Neural progenitor cell (in vitro differentiated cells): ENCODE data around the gene RNF214. TPM values are rescaled to one million over a fixed set of nuclear protein-coding genes. Genes with fewer than 3 reads are reported as not detected.
"Not testable (repeated sequence)": the region's sequence is repeated elsewhere in the genome, so short reads cannot be mapped to it uniquely, and the experiment has no call there.

Experiments used
- DNase-seq: peaks from one replicate; pipeline ENCODE4 v3.0.0-alpha.2; 2016; ENCODE audit warnings: low spot score
- H2AFZ ChIP-seq: fragments of 200-600 bp; sonication (generic); replicated peaks from 2 replicates; pipeline ENCODE4 v1.6.1; 2016; ENCODE audit warnings: antibody characterized with exemption
- H3F3A ChIP-seq: fragments of 200-600 bp; sonication (generic); 2 replicates; pipeline ENCODE4 v1.6.1; 2016; ENCODE audit warnings: antibody characterized with exemption, low read depth
- H3K27ac ChIP-seq: fragments of 200-600 bp; sonication (generic); 2 replicates; pipeline ENCODE4 v1.5.1; 2016; ENCODE audit warnings: mild to moderate bottlenecking
- H3K27me3 ChIP-seq: fragments of 200-600 bp; sonication (generic); 2 replicates; pipeline ENCODE4 v1.6.1; 2016; ENCODE audit warnings: mild to moderate bottlenecking, moderate library complexity
- H3K36me3 ChIP-seq: fragments of 200-600 bp; sonication (generic); 2 replicates; pipeline ENCODE4 v1.5.1; 2016
- H3K4me1 ChIP-seq: fragments of 200-600 bp; sonication (generic); 2 replicates; pipeline ENCODE4 v1.6.1; 2016; ENCODE audit warnings: mixed run types
- H3K4me2 ChIP-seq: fragments of 200-600 bp; sonication (generic); 2 replicates; pipeline ENCODE4 v1.6.1; 2016
- H3K4me3 ChIP-seq: fragments of 200-600 bp; sonication (generic); 2 replicates; pipeline ENCODE4 v1.5.1; 2016
- H3K79me2 ChIP-seq: fragments of 200-600 bp; sonication (generic); 2 replicates; pipeline ENCODE4 v1.6.1; 2016; ENCODE audit warnings: low read depth
- H3K9ac ChIP-seq: fragments of 200-600 bp; sonication (generic); 2 replicates; pipeline ENCODE4 v1.6.1; 2016
- H3K9me3 ChIP-seq: fragments of 200-600 bp; sonication (generic); 2 replicates; pipeline ENCODE4 v1.5.1; 2016; ENCODE audit warnings: low read depth
- H4K20me1 ChIP-seq: fragments of 200-600 bp; sonication (generic); 2 replicates; pipeline ENCODE4 v1.6.1; 2016; ENCODE audit warnings: low read depth
- H3K27ac Mint-ChIP-seq: 3 replicates; pipeline ENCODE4 v1.8.0; 2021; ENCODE audit warnings: mixed read lengths
- H3K27me3 Mint-ChIP-seq: 2 replicates; pipeline ENCODE4 v1.8.0; 2022; ENCODE audit warnings: low read depth, mild to moderate bottlenecking, inconsistent platforms, moderate library complexity, mixed read lengths; ENCODE audit not compliant: insufficient read depth
- H3K36me3 Mint-ChIP-seq: 3 replicates; pipeline ENCODE4 v1.8.0; 2021; ENCODE audit warnings: mixed read lengths
- H3K4me1 Mint-ChIP-seq: 3 replicates; pipeline ENCODE4 v1.8.0; 2021; ENCODE audit warnings: mixed read lengths
- H3K4me3 Mint-ChIP-seq: 3 replicates; pipeline ENCODE4 v1.8.0; 2021; ENCODE audit warnings: mild to moderate bottlenecking, moderate library complexity, mixed read lengths
- H3K9me3 Mint-ChIP-seq: 3 replicates; pipeline ENCODE4 v1.8.0; 2020; ENCODE audit warnings: mixed read lengths
- EZH2 ChIP-seq: fragments of 200-600 bp; sonication (generic); IDR thresholded peaks from 2 replicates; pipeline ENCODE4 v1.6.1; 2017; ENCODE audit warnings: antibody characterized with exemption, mild to moderate bottlenecking, moderate library complexity
- EZH2phosphoT487 ChIP-seq: fragments of 200-600 bp; sonication (generic); IDR thresholded peaks from 2 replicates; pipeline ENCODE4 v1.6.1; 2017; ENCODE audit warnings: antibody characterized with exemption
- total RNA-seq: library from RNA; depleted of rRNA; stranded (reverse); fragments of >200 nt; gene quantifications from 2 replicates; pipeline ENCODE4 v1.2.3, GENCODE V29; 2015; ENCODE audit warnings: low replicate concordance
- TF ChIP-seq, protein P1 (sequence below): fragments of 200-600 bp; sonication (generic); IDR thresholded peaks from 2 replicates; pipeline ENCODE4 v1.5.1; 2017; ENCODE audit warnings: antibody characterized with exemption, mild to moderate bottlenecking

The RNF214 gene
- total RNA-seq, 1 donor from 2014 or later, result 43.6 TPM

DNA sequence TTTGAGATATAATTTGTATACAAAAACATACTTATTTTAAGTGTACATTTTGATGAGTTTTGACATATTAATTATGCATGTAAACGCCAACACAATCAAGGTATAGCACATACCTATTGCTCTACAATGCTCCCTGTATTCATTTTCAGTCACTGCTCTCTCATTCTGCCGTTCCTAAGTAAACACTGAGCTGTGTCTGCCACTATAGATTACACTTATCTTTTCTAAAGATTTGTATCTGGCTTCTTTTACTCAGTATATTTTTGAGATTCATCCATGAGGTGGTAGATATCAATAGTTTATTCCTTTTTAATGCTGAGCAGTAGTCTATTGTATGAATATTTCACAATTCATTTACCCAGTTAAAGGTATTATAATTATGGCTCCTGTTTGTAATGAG is 33.3 kb downstream of the RNF214 start:
- H3K9me3 Mint-ChIP-seq, result no peaks in the 10 kb centered on the region
- TF ChIP-seq EZH2phosphoT487 (no peak), EZH2 (no peak)
- TF ChIP-seq, protein P1, sequence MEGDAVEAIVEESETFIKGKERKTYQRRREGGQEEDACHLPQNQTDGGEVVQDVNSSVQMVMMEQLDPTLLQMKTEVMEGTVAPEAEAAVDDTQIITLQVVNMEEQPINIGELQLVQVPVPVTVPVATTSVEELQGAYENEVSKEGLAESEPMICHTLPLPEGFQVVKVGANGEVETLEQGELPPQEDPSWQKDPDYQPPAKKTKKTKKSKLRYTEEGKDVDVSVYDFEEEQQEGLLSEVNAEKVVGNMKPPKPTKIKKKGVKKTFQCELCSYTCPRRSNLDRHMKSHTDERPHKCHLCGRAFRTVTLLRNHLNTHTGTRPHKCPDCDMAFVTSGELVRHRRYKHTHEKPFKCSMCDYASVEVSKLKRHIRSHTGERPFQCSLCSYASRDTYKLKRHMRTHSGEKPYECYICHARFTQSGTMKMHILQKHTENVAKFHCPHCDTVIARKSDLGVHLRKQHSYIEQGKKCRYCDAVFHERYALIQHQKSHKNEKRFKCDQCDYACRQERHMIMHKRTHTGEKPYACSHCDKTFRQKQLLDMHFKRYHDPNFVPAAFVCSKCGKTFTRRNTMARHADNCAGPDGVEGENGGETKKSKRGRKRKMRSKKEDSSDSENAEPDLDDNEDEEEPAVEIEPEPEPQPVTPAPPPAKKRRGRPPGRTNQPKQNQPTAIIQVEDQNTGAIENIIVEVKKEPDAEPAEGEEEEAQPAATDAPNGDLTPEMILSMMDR, result no peak
- peaks cover 27% of the 10 kb centered on the region for H3K36me3 Mint-ChIP-seq
- Histone ChIP-seq H2AFZ (no peak overlapping the region), H3K4me3 (no peak overlapping the region), H3K36me3 (no peaks in the 10 kb centered on the region), H3K4me2 (no peak overlapping the region), H3K4me1 (no peaks in the 10 kb centered on the region), H3K27me3 (no peaks in the 10 kb centered on the region), H3K9ac (no peak overlapping the region), H3K79me2 (no peaks in the 10 kb centered on the region), H3K27ac (no peak overlapping the region), H3K9me3 (no peaks in the 10 kb centered on the region), H3F3A (no peaks in the 10 kb centered on the region), H4K20me1 (peaks cover 7% of the 10 kb centered on the region)
- no peak overlapping the region for H3K4me3 Mint-ChIP-seq
- H3K27me3 Mint-ChIP-seq, result peaks cover 2% of the 10 kb centered on the region
- DNase-seq, result no peak
- H3K4me1 Mint-ChIP-seq, result no peaks in the 10 kb centered on the region
- H3K27ac Mint-ChIP-seq, result no peak overlapping the region

DNA sequence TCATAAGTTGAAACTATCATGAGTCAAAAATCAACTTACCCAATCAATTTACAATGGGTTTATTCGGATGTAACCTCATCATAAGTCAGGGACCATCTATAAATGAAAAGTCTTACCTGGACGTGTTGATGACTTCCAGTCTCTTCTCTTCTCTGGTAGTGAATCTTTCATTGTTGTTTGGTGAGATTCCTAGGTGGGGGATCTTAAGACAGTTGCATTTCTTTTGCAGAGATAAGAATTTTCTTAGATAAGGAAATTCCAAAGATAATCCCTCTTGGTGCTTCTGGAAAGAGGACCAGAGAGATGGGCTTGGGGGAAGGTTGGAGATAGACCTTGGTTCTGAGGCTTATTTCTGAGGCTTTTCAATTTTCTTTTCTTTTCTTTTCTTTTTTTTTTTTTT is 37.4 kb downstream of the RNF214 start:
- H3K4me1 Mint-ChIP-seq, result no peaks in the 10 kb centered on the region
- H3K27me3 ChIP-seq, result no peaks in the 10 kb centered on the region
- H3K4me3 ChIP-seq, result no peak overlapping the region
- H3K4me3 Mint-ChIP-seq, result no peak overlapping the region
- H3K36me3 ChIP-seq, result no peaks in the 10 kb centered on the region
- H4K20me1 ChIP-seq, result peaks cover 7% of the 10 kb centered on the region
- peaks cover 29% of the 10 kb centered on the region for H3K36me3 Mint-ChIP-seq
- no peaks in the 10 kb centered on the region for H3K4me1 ChIP-seq
- H3K79me2 ChIP-seq, result no peaks in the 10 kb centered on the region
- no peak overlapping the region for H2AFZ ChIP-seq
- no peak overlapping the region for H3K9ac ChIP-seq
- no peak for DNase-seq
- peaks cover 2% of the 10 kb centered on the region for H3K9me3 Mint-ChIP-seq
- no peak overlapping the region for H3K4me2 ChIP-seq
- no peaks in the 10 kb centered on the region for H3K9me3 ChIP-seq
- H3K27ac ChIP-seq, result no peak overlapping the region
- TF ChIP-seq, protein P1, result no peak
- TF ChIP-seq EZH2phosphoT487, result no peak
- TF ChIP-seq EZH2, result no peak
- no peaks in the 10 kb centered on the region for H3F3A ChIP-seq
- H3K27ac Mint-ChIP-seq, result no peak overlapping the region
- H3K27me3 Mint-ChIP-seq, result peaks cover 2% of the 10 kb centered on the region

DNA sequence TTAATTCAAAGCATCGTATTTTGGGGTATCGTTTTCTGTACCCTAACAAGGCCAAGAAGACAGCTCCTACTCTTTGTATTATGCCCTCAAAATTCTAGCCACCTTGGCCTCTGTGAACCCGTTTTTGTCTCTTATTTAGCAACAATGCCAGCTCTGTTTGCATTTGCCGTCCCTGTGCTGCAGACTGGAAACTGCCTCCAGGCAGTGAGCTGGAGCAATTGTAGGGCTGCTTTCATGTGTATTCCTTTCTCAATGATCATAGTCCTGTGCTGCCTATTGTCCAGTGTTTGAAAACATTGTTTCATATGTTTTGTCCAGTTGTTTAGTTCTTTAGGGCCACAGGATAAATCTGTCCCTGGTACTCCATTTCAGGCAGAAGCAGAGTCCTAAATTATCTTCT is 38.7 kb downstream of the RNF214 start:
- Histone ChIP-seq H3K9me3 (no peaks in the 10 kb centered on the region), H3K36me3 (no peaks in the 10 kb centered on the region), H3K9ac (no peak overlapping the region), H4K20me1 (peaks cover 7% of the 10 kb centered on the region), H3K4me1 (no peaks in the 10 kb centered on the region), H3K27me3 (no peaks in the 10 kb centered on the region), H2AFZ (no peak overlapping the region), H3K4me2 (no peak overlapping the region), H3F3A (peaks cover 3% of the 10 kb centered on the region), H3K79me2 (no peaks in the 10 kb centered on the region), H3K4me3 (no peak overlapping the region), H3K27ac (no peak overlapping the region)
- no peaks in the 10 kb centered on the region for H3K4me1 Mint-ChIP-seq
- no peak for DNase-seq
- no peak overlapping the region for H3K4me3 Mint-ChIP-seq
- H3K36me3 Mint-ChIP-seq, result peaks cover 27% of the 10 kb centered on the region
- no peak for TF ChIP-seq EZH2
- TF ChIP-seq, protein P1, result no peak
- TF ChIP-seq EZH2phosphoT487, result no peak
- peaks cover 2% of the 10 kb centered on the region for H3K27me3 Mint-ChIP-seq
- peak overlapping the region; percentile 7 for H3K27ac Mint-ChIP-seq
- peaks cover 2% of the 10 kb centered on the region for H3K9me3 Mint-ChIP-seq

DNA sequence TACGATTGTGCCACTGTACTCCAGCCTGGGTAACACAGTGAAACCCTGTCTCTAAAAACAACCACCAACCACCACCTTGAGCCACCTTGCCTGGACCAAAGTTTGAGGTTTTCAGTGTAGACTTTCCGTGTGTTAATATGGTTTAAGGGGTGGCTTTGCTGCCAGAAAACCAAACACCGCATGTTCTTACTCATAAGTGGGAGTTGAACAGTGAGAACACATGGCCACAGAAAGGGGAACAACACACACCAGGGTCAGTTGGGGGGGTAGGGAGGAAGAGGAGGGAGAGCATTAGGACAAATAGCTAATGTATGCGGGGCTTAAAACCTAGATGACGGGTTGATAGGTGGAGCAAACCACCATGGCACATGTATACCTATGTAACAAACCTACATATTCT is 39.7 kb downstream of the RNF214 start:
- not testable (repeated sequence) for H3K4me1 Mint-ChIP-seq, H3K79me2 ChIP-seq, H2AFZ ChIP-seq, H4K20me1 ChIP-seq, H3K9me3 Mint-ChIP-seq, H3K27ac Mint-ChIP-seq, H3K4me2 ChIP-seq, H3K27me3 ChIP-seq, H3K9me3 ChIP-seq, H3F3A ChIP-seq, H3K4me3 Mint-ChIP-seq, DNase-seq, H3K4me1 ChIP-seq, H3K9ac ChIP-seq, H3K4me3 ChIP-seq, H3K27ac ChIP-seq, H3K27me3 Mint-ChIP-seq, H3K36me3 ChIP-seq
- H3K36me3 Mint-ChIP-seq, result peaks cover 24% of the 10 kb centered on the region
